Measurements from ENCODE around the gene COL8A1. TPM values are rescaled to one million over a fixed set of nuclear protein-coding genes. Genes with fewer than 3 reads are reported as not detected.

Gene COL8A1
- total RNA-seq, 1 experiment from 2014 or later, result 0.07 TPM

GRCh38 chr3:99648101-99648500 is 9.7 kb downstream of the COL8A1 start:
- no peak overlapping the region for H3K4me3 ChIP-seq (replicated peaks in 1 of 2; ENCODE audit: low read depth in 1 of 2, low read length in 2 of 2)
- no peak overlapping the region for H3K4me2 ChIP-seq (ENCODE audit: low read length)
- H4K20me1 ChIP-seq (ENCODE audit: insufficient read depth), result no peaks in the 10 kb centered on the region
- H3K9ac ChIP-seq (ENCODE audit: low read length), result no peak overlapping the region
- ChIA-PET POLR2A (no interaction called here), RAD21 (ENCODE audit: low non-redundant PET in 1 of 2, low total read pairs in 2 of 2, uncharacterized antibody in 2 of 2, unreplicated experiment in 2 of 2) (no interaction called here), CTCF (interaction anchor here (1.2 to 3.3 kb wide), 2 partner anchors 14 to 40 kb away, joined by 3 to 11 read pairs; no protein-coding TSS in a partner anchor)
- H3K79me2 ChIP-seq (ENCODE audit: insufficient read depth, low read length), result no peaks in the 10 kb centered on the region
- H3K27me3 ChIP-seq (ENCODE audit: insufficient read depth, low read length), result peaks cover 78% of the 10 kb centered on the region
- TF ChIP-seq SRF (IDR thresholded peaks at IDR 0.05; ENCODE audit: low read depth) (no peak), ELF1 (IDR thresholded peaks at IDR 0.05; ENCODE audit: borderline replicate concordance, low read depth) (no peak), SP1 (IDR thresholded peaks at IDR 0.05; ENCODE audit: low read depth) (no peak), MAX (IDR thresholded peaks at IDR 0.05) (no peak), POLR2AphosphoS5 (IDR thresholded peaks at IDR 0.05; ENCODE audit: low read depth, low read length) (no peak), REST (IDR thresholded peaks at IDR 0.05; ENCODE audit: low read depth) (no peak), ZBTB33 (IDR thresholded peaks at IDR 0.05; ENCODE audit: extremely low read depth, insufficient replicate concordance, low read length) (no peak), EGR1 (IDR thresholded peaks at IDR 0.05; ENCODE audit: low read depth) (no peak), ATF3 (IDR thresholded peaks at IDR 0.05) (no peak), TCF7L2 (IDR thresholded peaks at IDR 0.05; ENCODE audit: borderline replicate concordance, extremely low read depth, insufficient read depth, insufficient read length) (no peak), EZH2phosphoT487 (IDR thresholded peaks at IDR 0.05; ENCODE audit: borderline replicate concordance) (no peak), CEBPB (IDR thresholded peaks at IDR 0.05; ENCODE audit: low read depth) (no peak), FOSL1 (IDR thresholded peaks at IDR 0.05; ENCODE audit: low read depth) (no peak), JUND (IDR thresholded peaks at IDR 0.05) (no peak), CBX3 (IDR thresholded peaks at IDR 0.05; ENCODE audit: low read depth) (no peak)
- H2AFZ ChIP-seq (ENCODE audit: low read depth, low read length, poor library complexity, severe bottlenecking), result no peak overlapping the region
- H3K9me2 ChIP-seq (ENCODE audit: insufficient read depth), result no peaks in the 10 kb centered on the region
- ATAC-seq (no peak), DNase-seq (ENCODE audit: low read depth, low spot score) (no peak)
- H3K36me3 ChIP-seq (ENCODE audit: control insufficient read depth in 1 of 2, insufficient read depth in 2 of 2, low read length in 2 of 2), result no peaks in the 10 kb centered on the region
- intact Hi-C loops (cut with micrococcal nuclease), result loop anchor here (5.0 kb wide), 1 partner anchor 39 kb away; no protein-coding TSS in a partner anchor
- H3K4me1 ChIP-seq (ENCODE audit: control insufficient read depth in 1 of 2, insufficient read depth in 2 of 2, low read length in 2 of 2), result no peaks in the 10 kb centered on the region
- BruUV-seq (replicated peaks), result no TSS peak
- H3K9me3 ChIP-seq (ENCODE audit: control insufficient read depth in 1 of 2, insufficient read depth in 1 of 2, low read depth in 1 of 2, low read length in 2 of 2), result no peaks in the 10 kb centered on the region
- H3K27ac ChIP-seq (ENCODE audit: low read depth, low read length), result no peak overlapping the region

Data from HCT116 (cell line).